A673 (cell line): ENCODE results near the gene FLOT2. TPM values are rescaled to one million over a fixed set of nuclear protein-coding genes. Genes with fewer than 3 reads are reported as not detected.

ENCODE experiments used
- Bru-seq: library from RNA; stranded (reverse); fragments of 400-500 nt; gene quantifications from one replicate; lab custom pipeline; 2021; lab: Mats Ljungman, UMichigan
- BruChase-seq, 2 experiments: library from RNA; stranded (reverse); fragments of 400-500 nt; gene quantifications; one replicate each; lab custom pipeline; 2021; lab: Mats Ljungman, UMichigan
- BruUV-seq: library from RNA; stranded (reverse); fragments of 400-500 nt; replicated peaks from 2 replicates; lab custom pipeline; 2021; lab: Mats Ljungman, UMichigan
- CTCF ChIA-PET: fragments of 300-600 bp; sonication (Branson Sonifier 250); formaldehyde crosslinking; loops from one replicate; lab custom pipeline; 2022; ENCODE audit warnings: antibody characterized with exemption; lab: Charles Lee
- POLR2A ChIA-PET: fragments of 300-600 bp; sonication (Branson Sonifier 250); formaldehyde crosslinking; loops from one replicate; lab custom pipeline; 2022; ENCODE audit warnings: antibody characterized with exemption; ENCODE audit not compliant: low non-redundant PET; lab: Charles Lee
- DNase-seq: peaks from one replicate; pipeline ENCODE4 v3.0.0-alpha.2; 2015; ENCODE audit warnings: low spot score
- H3K27ac ChIP-seq: fragments of 200-600 bp; sonication (generic); 2 replicates; pipeline ENCODE4 v1.5.1; 2016; ENCODE audit warnings: mixed run types, low read depth, mild to moderate bottlenecking, mixed read lengths, antibody characterized with exemption, low read length; ENCODE audit not compliant: poor library complexity, severe bottlenecking
- H3K27me3 ChIP-seq: fragments of 200-600 bp; sonication (generic); replicated peaks from 2 replicates; pipeline ENCODE4 v1.6.1; 2017; ENCODE audit warnings: mixed run types, low read depth, mild to moderate bottlenecking, mixed read lengths, antibody characterized with exemption, low read length; ENCODE audit not compliant: insufficient read depth, poor library complexity
- H3K36me3 ChIP-seq: fragments of 200-600 bp; sonication (generic); 2 replicates; pipeline ENCODE4 v1.6.1; 2016; ENCODE audit warnings: mixed run types, mild to moderate bottlenecking, mixed read lengths, antibody characterized with exemption, low read length; ENCODE audit not compliant: insufficient read depth, poor library complexity, severe bottlenecking
- H3K4me1 ChIP-seq: fragments of 200-600 bp; sonication (generic); 2 replicates; pipeline ENCODE4 v1.6.1; 2017; ENCODE audit warnings: mixed run types, mild to moderate bottlenecking, mixed read lengths, antibody characterized with exemption, low read length; ENCODE audit not compliant: insufficient read depth, poor library complexity, severe bottlenecking
- H3K4me3 ChIP-seq: fragments of 200-600 bp; sonication (generic); 2 replicates; pipeline ENCODE4 v1.5.1; 2016; ENCODE audit warnings: low read depth, mixed run types, mild to moderate bottlenecking, mixed read lengths, low read length; ENCODE audit not compliant: poor library complexity, severe bottlenecking
- H3K9me3 ChIP-seq: fragments of 200-600 bp; sonication (generic); 2 replicates; pipeline ENCODE4 v1.6.1; 2016; ENCODE audit warnings: mixed run types, low read depth, mild to moderate bottlenecking, mixed read lengths, antibody characterized with exemption, low read length; ENCODE audit not compliant: poor library complexity, severe bottlenecking
- CTCF ChIP-seq: fragments of 300-800, 200-600 bp; sonication (generic); conservative IDR thresholded peaks from 2 replicates; pipeline ENCODE4 v1.5.1; 2017; ENCODE audit warnings: low read depth, mild to moderate bottlenecking, antibody characterized with exemption, low read length, moderate library complexity, mixed read lengths
- EZH2 ChIP-seq: fragments of 200-600 bp; sonication (generic); IDR thresholded peaks from 2 replicates; pipeline ENCODE4 v1.6.1; 2017; ENCODE audit warnings: borderline replicate concordance, low read depth, mild to moderate bottlenecking, mixed read lengths, antibody characterized with exemption, low read length; ENCODE audit not compliant: poor library complexity, severe bottlenecking
- intact Hi-C: fragments of 100-400 bp; cut with micrococcal nuclease; formaldehyde crosslinking; loops from one replicate; pipeline ENCODE4 v1.10.0; 2022; ENCODE audit not compliant: unreplicated experiment
- long read RNA-seq: library from polyadenylated mRNA; stranded (forward); transcript quantifications from one replicate; pipeline ENCODE4 v2.0.0, GENCODE V29; 2022
- total RNA-seq: library from RNA; stranded (reverse); gene quantifications from 2 replicates; pipeline ENCODE4 v1.2.3, GENCODE V29; 2021

Gene FLOT2
- 79.1 and 112 TPM in 2 replicates for total RNA-seq
- percentile 69 among the genes with signal in this experiment for Bru-seq, nascent RNA
- percentile 74 among the genes with signal in this experiment for BruChase-seq, experiment 1, labeled RNA remaining after a 2-hour chase
- BruChase-seq, experiment 2, labeled RNA remaining after a 6-hour chase, result percentile 84 among the genes with signal in this experiment
- long read RNA-seq, transcript FLOT2-202 (11 exons, 2,618 nt), result major isoform, 120 of 177 reads
- long read RNA-seq, partial matches to known transcripts, result 15 of 177 reads
- long read RNA-seq, other reads (novel, unspliced or antisense), result 39 of 177 reads

- no peaks in the 10 kb centered on the region for H3K9me3 ChIP-seq
- TF ChIP-seq CTCF, result peak; percentile 25; the same call in 1 of the 2 replicates
- no peak for TF ChIP-seq EZH2
- CTCF ChIA-PET, result interaction anchor here (0.9 to 1.3 kb wide), 3 partner anchors 133 to 170 kb away, joined by 3 to 5 read pairs (median 3); no protein-coding TSS in a partner anchor
- peaks cover 7% of the 10 kb centered on the region for H3K36me3 ChIP-seq
- no TSS peak for BruUV-seq
- DNase-seq, result peak; percentile 75
- POLR2A ChIA-PET, result interaction anchor here (0.5 kb wide), 1 partner anchor 44 kb away, joined by 8 read pairs; no protein-coding TSS in a partner anchor
- H3K27ac ChIP-seq, result peak within 1 kb of the TSS; percentile 92
- peaks cover 46% of the 10 kb centered on the region for H3K4me1 ChIP-seq
- intact Hi-C loops, result loop anchor here (5.0 kb wide), 2 partner anchors 45 to 170 kb away; partner anchors contain the start of genes NEK8 and TLCD1
- H3K27me3 ChIP-seq, result no peaks in the 10 kb centered on the region
- peak within 1 kb of the TSS; percentile 85 for H3K4me3 ChIP-seq
These were observed at the start of gene FLOT2 for GRCh38 chr17:28896884-28897768. Gene FLOT2 (minus strand): TSS chr17:28897733. CDS start chr17:28897574, 159 bp downstream.

GRCh38 chr17:28946239-28946638 lies 48.7 kb upstream of the FLOT2 start:
- peak; percentile 85 for DNase-seq
- no peak overlapping the region for H3K4me3 ChIP-seq

More at GRCh38 chr17:28946239-28946638, 48.7 kb upstream of the FLOT2 start:
- Histone ChIP-seq H3K27ac (peak overlapping the region; percentile 62), H3K27me3 (no peaks in the 10 kb centered on the region), H3K36me3 (peaks cover 16% of the 10 kb centered on the region), H3K9me3 (no peaks in the 10 kb centered on the region), H3K4me1 (peaks cover 40% of the 10 kb centered on the region)
- intact Hi-C loops, result no loop called here
- BruUV-seq, result no TSS peak
- POLR2A ChIA-PET, result interaction anchor here (1.0 kb wide), 1 partner anchor 226 kb away, joined by 3 read pairs; the partner anchor contains the start of gene RPL23A
- CTCF ChIA-PET, result no interaction called here
- TF ChIP-seq CTCF (no peak), EZH2 (no peak)
